Measurements from ENCODE around the gene DARS2.

The DARS2 gene

DNA sequence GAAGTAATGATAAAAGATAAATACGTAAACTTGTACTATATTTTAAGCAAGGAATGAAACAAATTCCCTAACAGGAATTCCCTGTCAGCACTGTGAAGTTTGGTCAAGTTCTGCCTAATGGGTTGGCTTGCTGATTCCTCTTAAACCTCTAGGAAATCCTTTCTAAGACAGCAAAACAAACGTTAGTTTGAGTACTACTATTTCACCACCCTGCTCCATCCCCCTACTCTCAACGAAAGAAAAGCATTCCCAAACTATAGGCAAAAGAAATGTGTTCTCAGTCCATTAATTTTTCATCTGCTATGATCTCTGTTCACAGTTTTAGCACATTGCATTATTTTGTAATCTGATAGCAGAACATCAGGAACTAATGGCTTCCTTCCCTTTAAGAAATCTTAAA lies 76.5 kb downstream of the DARS2 start:
- H3K27me3 ChIP-seq (replicated peaks): no peaks in the 10 kb centered on the region
- TF ChIP-seq, protein P1, sequence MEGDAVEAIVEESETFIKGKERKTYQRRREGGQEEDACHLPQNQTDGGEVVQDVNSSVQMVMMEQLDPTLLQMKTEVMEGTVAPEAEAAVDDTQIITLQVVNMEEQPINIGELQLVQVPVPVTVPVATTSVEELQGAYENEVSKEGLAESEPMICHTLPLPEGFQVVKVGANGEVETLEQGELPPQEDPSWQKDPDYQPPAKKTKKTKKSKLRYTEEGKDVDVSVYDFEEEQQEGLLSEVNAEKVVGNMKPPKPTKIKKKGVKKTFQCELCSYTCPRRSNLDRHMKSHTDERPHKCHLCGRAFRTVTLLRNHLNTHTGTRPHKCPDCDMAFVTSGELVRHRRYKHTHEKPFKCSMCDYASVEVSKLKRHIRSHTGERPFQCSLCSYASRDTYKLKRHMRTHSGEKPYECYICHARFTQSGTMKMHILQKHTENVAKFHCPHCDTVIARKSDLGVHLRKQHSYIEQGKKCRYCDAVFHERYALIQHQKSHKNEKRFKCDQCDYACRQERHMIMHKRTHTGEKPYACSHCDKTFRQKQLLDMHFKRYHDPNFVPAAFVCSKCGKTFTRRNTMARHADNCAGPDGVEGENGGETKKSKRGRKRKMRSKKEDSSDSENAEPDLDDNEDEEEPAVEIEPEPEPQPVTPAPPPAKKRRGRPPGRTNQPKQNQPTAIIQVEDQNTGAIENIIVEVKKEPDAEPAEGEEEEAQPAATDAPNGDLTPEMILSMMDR (IDR thresholded peaks at IDR 0.05; ENCODE audit: low read depth, low read length, missing control alignments): no peak
- no peak for DNase-seq
- no peaks in the 10 kb centered on the region for H3K36me3 ChIP-seq (replicated peaks)
- H3K4me3 ChIP-seq (ENCODE audit: low read depth, low read length): no peak overlapping the region
- in situ Hi-C loops (cut with HindIII; ENCODE audit: low pct_ligation_motif_present, low sequenced_read_pairs): no loop called here
- H3K27ac ChIP-seq: no peak overlapping the region

DNA sequence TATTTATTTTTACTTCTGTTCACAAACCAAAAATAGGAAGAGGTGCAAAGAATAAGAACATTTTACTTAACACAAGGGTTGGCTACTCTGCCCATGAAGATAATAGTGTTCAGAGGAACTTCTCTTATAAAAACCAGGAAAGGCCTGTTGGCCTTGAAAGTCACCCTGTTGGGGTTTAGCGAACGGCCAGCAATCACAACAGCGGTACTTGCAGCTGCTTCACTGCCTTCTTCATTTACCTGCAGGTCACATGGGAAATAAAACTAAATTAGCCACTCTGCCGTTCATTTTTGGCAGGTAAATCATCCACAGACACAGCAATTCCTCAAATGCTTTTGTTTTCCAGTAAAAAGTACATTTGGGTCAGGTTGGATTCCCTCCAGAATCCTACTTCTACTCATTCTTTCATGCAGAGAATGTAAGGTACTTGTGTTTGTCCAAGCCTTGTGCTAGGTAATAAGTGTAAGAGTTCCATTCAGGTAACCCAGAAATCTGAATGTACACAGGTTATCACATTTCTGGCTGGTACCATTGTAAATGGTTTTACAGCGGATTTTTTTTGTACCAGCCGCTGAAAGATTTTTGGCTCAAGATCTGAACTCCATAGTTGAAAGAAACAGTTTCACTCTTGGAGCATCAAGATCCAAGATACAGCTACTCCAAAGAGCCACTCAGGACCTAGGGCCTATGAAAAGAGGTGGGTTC lies 79.5 kb downstream of the DARS2 start:
- in situ Hi-C loops (cut with HindIII; ENCODE audit: low pct_ligation_motif_present, low sequenced_read_pairs): no loop called here
- H3K27me3 ChIP-seq (replicated peaks): no peaks in the 10 kb centered on the region
- H3K27ac ChIP-seq: no peak overlapping the region
- H3K36me3 ChIP-seq (replicated peaks): no peaks in the 10 kb centered on the region
- TF ChIP-seq, protein P1 (IDR thresholded peaks at IDR 0.05; ENCODE audit: low read depth, low read length, missing control alignments): no peak
- no peak for DNase-seq
- H3K4me3 ChIP-seq (ENCODE audit: low read depth, low read length): no peak overlapping the region
